H1 (cell line): ENCODE measurements around the gene SLCO2A1.

Experiments
- ATF3 ChIP-seq: IDR thresholded peaks from 2 replicates; pipeline ENCODE4 v1.6.1; 2011; ENCODE audit warnings: low read depth, mild to moderate bottlenecking, low read length; ENCODE audit not compliant: insufficient read depth
- BACH1 ChIP-seq: IDR thresholded peaks from 2 replicates; pipeline ENCODE4 v1.6.1; 2012; ENCODE audit warnings: low read length, improper control_type of control experiment
- CHD1 ChIP-seq: IDR thresholded peaks from 2 replicates; pipeline ENCODE4 v1.6.1; 2012; ENCODE audit warnings: low read depth, low read length, improper control_type of control experiment
- CHD2 ChIP-seq: IDR thresholded peaks from 2 replicates; pipeline ENCODE4 v1.6.1; 2012; ENCODE audit warnings: low read length, improper control_type of control experiment
- CTCF ChIP-seq, 3 experiments: IDR thresholded peaks; 1 replicate in 2 of 3; 2 replicates in 1 of 3; pipeline versions ENCODE4 v1.5.1 to v1.6.1; 2011; ENCODE audit warnings: low read length in 3 of 3, mild to moderate bottlenecking in 3 of 3, inconsistent platforms in 2 of 3, low read depth in 1 of 3, moderate library complexity in 1 of 3; ENCODE audit not compliant: insufficient read depth in 1 of 3; ENCODE audit errors: control extremely low read depth in 1 of 3
- EZH2 ChIP-seq: fragments of 200-600 bp; sonication (generic); IDR thresholded peaks from 2 replicates; pipeline ENCODE4 v1.7.1; 2012; ENCODE audit warnings: low read depth, mild to moderate bottlenecking, moderate library complexity, low read length, inconsistent platforms; ENCODE audit not compliant: severe bottlenecking
- KDM4A ChIP-seq: IDR thresholded peaks from one replicate; pipeline ENCODE4 v1.7.1; 2012; ENCODE audit warnings: low read depth, mild to moderate bottlenecking, moderate library complexity, low read length, inconsistent platforms; ENCODE audit not compliant: severe bottlenecking
- NRF1 ChIP-seq: IDR thresholded peaks from 2 replicates; pipeline ENCODE4 v1.6.1; 2011; ENCODE audit warnings: mild to moderate bottlenecking, low read depth, low read length, improper control_type of control experiment
- POLR2A ChIP-seq, 2 experiments: IDR thresholded peaks; 1 replicate in 1 of 2; 2 replicates in 1 of 2; pipeline ENCODE4 v1.6.1; 2011; ENCODE audit warnings: low read depth in 2 of 2, low read length in 2 of 2, mild to moderate bottlenecking in 2 of 2; ENCODE audit errors: control extremely low read depth in 1 of 2
- POLR2AphosphoS5 ChIP-seq: IDR thresholded peaks from 2 replicates; pipeline ENCODE4 v1.6.1; 2011; ENCODE audit warnings: low read depth, low read length
- TAF1 ChIP-seq: IDR thresholded peaks from 2 replicates; pipeline ENCODE4 v1.6.1; 2011; ENCODE audit warnings: mild to moderate bottlenecking, low read depth, low read length
- YY1 ChIP-seq: IDR thresholded peaks from 2 replicates; pipeline ENCODE4 v1.6.1; 2011; ENCODE audit warnings: low read depth, mild to moderate bottlenecking, low read length

GRCh38 chr3:134004841-134005240 is 24.9 kb downstream of the SLCO2A1 start:
- TF ChIP-seq CTCF (IDR thresholded peaks at IDR 0.05; ENCODE audit: control extremely low read depth in 1 of 3, insufficient read depth in 1 of 3, low read depth in 1 of 3, low read length in 3 of 3) (no peak), POLR2A (IDR thresholded peaks at IDR 0.05; ENCODE audit: control extremely low read depth in 1 of 2, low read depth in 2 of 2, low read length in 2 of 2) (no peak), NRF1 (no peak), YY1 (no peak), POLR2AphosphoS5 (no peak), BACH1 (no peak), CHD2 (no peak), CHD1 (no peak), TAF1 (no peak), ATF3 (no peak), KDM4A (no peak), EZH2 (no peak)
